Measurements from ENCODE around the gene PRKCE.
"Not testable (repeated sequence)": the region's sequence is repeated elsewhere in the genome, so short reads cannot be mapped to it uniquely, and the experiment has no call there.

Gene PRKCE

DNA sequence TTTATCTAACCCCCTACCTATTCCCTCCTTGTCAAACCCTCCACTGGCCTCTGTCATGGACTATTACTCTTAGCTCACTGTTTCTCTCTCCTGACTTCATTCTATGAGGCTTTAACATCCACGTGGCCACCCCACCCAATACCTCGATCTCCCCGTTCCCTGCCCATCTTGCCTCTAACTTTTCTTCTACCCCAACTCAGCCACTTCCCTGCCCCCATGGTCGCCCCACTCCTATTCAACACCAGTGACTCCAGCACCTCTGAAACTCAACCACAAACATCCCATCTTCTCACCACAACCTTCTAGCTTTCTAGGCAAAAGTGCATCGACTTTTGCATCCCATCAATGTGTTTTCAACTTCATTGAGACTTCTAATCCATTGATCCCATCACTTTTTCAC lies 551.5 kb downstream of the PRKCE start:
- H3K27ac Mint-ChIP-seq, result no peak overlapping the region
- TF ChIP-seq, protein P1, sequence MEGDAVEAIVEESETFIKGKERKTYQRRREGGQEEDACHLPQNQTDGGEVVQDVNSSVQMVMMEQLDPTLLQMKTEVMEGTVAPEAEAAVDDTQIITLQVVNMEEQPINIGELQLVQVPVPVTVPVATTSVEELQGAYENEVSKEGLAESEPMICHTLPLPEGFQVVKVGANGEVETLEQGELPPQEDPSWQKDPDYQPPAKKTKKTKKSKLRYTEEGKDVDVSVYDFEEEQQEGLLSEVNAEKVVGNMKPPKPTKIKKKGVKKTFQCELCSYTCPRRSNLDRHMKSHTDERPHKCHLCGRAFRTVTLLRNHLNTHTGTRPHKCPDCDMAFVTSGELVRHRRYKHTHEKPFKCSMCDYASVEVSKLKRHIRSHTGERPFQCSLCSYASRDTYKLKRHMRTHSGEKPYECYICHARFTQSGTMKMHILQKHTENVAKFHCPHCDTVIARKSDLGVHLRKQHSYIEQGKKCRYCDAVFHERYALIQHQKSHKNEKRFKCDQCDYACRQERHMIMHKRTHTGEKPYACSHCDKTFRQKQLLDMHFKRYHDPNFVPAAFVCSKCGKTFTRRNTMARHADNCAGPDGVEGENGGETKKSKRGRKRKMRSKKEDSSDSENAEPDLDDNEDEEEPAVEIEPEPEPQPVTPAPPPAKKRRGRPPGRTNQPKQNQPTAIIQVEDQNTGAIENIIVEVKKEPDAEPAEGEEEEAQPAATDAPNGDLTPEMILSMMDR (IDR thresholded peaks at IDR 0.05; ENCODE audit: unreplicated experiment in 3 of 3), result no peak
- H3K4me1 Mint-ChIP-seq, result no peaks in the 10 kb centered on the region
- no peak overlapping the region for H3K4me3 Mint-ChIP-seq
- H3K9me3 Mint-ChIP-seq, result peaks cover 12% of the 10 kb centered on the region
- no peaks in the 10 kb centered on the region for H3K27me3 Mint-ChIP-seq (ENCODE audit: low read depth)
- H3K36me3 Mint-ChIP-seq (ENCODE audit: low read depth), result no peaks in the 10 kb centered on the region

DNA sequence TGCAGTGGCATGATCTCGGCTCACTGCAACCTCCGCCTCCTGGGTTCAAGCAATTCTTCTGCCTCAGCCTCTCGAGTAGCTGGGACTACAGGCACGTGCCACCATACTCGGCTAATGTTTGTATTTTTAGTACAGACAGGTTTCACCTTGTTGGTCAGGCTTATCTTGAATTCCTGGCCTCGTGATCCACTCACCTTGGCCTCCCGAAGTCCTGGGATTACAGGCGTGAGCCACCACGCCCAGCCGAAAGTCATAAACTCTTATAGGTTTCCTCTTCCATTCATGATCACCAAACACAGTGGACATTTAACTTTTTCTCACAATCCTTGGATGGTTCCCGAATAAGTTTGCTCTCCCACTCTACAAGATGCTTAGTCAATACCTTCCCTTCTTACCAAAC lies 552.2 kb downstream of the PRKCE start:
- H3K4me1 Mint-ChIP-seq; H3K27me3 Mint-ChIP-seq (ENCODE audit: low read depth); H3K27ac Mint-ChIP-seq; H3K4me3 Mint-ChIP-seq; H3K36me3 Mint-ChIP-seq (ENCODE audit: low read depth): not testable (repeated sequence)
- peaks cover 15% of the 10 kb centered on the region for H3K9me3 Mint-ChIP-seq

DNA sequence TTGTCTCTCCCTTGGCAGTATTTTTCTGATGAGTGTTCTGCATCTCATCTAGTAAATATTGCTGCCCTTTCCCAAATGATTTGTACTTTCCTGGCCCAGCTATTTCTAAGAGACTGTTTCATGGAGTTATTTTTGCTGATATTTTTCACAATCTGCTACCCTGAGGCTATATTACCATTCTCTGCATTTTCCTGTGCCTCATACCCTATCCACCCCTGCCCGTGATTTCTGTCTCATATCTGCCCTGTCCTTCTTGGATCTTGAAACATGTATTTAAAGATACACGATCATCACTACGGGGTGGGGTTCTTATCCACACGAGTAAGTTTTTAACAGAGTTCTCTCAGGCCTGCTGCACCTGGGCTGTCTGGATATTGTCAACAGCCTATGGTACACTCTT lies 556.1 kb downstream of the PRKCE start:
- TF ChIP-seq, protein P1 (IDR thresholded peaks at IDR 0.05; ENCODE audit: unreplicated experiment in 3 of 3), result no peak
- Mint-ChIP-seq H3K27ac (no peak overlapping the region), H3K27me3 (ENCODE audit: low read depth) (no peaks in the 10 kb centered on the region), H3K4me3 (no peak overlapping the region), H3K9me3 (peaks cover 35% of the 10 kb centered on the region), H3K36me3 (ENCODE audit: low read depth) (no peaks in the 10 kb centered on the region), H3K4me1 (no peaks in the 10 kb centered on the region)

DNA sequence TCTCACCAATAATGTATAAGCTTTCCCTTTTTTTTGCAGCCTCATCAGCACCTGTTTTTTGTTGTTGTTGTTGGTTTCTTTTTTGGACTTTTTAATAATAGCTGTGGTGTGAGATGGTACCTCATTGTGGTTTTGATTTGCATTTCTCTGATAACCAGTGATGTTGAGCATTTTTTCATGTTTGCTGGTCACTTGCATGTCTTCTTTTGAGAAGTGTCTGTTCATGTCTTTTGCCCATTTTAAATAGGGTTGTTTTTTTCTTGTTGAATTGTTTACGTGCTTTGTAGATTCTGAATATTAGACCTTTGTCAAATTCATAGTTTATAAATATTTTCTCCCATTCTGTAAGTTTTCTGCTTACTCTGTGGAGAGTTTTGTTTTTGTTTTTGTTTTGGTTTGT lies 557.3 kb downstream of the PRKCE start:
- H3K4me1 Mint-ChIP-seq, result no peaks in the 10 kb centered on the region
- H3K27ac Mint-ChIP-seq, result no peak overlapping the region
- H3K4me3 Mint-ChIP-seq, result no peak overlapping the region
- TF ChIP-seq, protein P1 (IDR thresholded peaks at IDR 0.05; ENCODE audit: unreplicated experiment in 3 of 3), result no peak
- H3K36me3 Mint-ChIP-seq (ENCODE audit: low read depth), result no peaks in the 10 kb centered on the region
- H3K27me3 Mint-ChIP-seq (ENCODE audit: low read depth), result no peaks in the 10 kb centered on the region
- peaks cover 41% of the 10 kb centered on the region for H3K9me3 Mint-ChIP-seq

DNA sequence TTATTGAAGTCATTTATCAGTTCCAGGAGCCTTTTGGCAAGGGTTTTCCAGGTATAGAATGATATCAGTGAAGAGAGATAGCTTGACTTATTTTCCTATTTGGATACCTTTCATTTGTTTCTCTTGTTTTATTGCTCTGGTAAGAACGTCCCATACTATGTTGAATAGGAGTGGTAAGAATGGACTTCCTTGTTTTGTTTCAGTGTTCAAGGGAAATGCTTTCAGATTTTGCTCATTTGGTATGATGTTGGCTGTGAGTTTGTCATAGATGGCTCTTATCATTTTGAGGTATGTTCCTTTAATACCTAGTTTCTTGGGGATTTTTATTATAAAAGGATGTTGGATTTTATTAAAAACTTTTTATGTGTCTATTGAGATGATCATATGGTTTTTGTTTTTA lies 558.6 kb downstream of the PRKCE start:
- H3K27me3 Mint-ChIP-seq (ENCODE audit: low read depth), result peaks cover 4% of the 10 kb centered on the region
- no peaks in the 10 kb centered on the region for H3K4me1 Mint-ChIP-seq
- no peak overlapping the region for H3K27ac Mint-ChIP-seq
- no peak overlapping the region for H3K4me3 Mint-ChIP-seq
- TF ChIP-seq, protein P1 (IDR thresholded peaks at IDR 0.05; ENCODE audit: unreplicated experiment in 3 of 3), result no peak
- peaks cover 49% of the 10 kb centered on the region for H3K9me3 Mint-ChIP-seq
- H3K36me3 Mint-ChIP-seq (ENCODE audit: low read depth), result no peaks in the 10 kb centered on the region

DNA sequence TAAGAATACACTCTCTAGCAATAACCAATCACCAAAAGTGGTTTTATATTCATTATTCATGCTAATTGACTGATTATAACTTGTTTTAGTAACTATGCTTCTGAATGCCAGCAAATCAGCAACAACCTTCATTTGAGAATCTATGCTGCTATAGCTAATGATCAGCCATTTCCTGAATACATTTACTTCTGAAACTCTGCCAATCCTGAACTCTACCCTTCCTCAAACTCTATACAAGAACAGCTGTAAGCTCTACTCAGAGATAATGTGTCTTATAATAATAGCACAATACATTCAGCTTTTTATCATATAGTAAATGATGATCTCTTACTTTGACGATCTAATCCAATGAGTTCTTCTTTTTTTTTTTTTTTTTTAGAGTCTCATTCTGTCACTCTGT lies 560.0 kb downstream of the PRKCE start:
- Mint-ChIP-seq H3K9me3 (peaks cover 58% of the 10 kb centered on the region), H3K4me1 (no peaks in the 10 kb centered on the region), H3K4me3 (no peak overlapping the region), H3K27ac (no peak overlapping the region), H3K27me3 (ENCODE audit: low read depth) (peaks cover 4% of the 10 kb centered on the region), H3K36me3 (ENCODE audit: low read depth) (no peaks in the 10 kb centered on the region)
- TF ChIP-seq, protein P1 (IDR thresholded peaks at IDR 0.05; ENCODE audit: unreplicated experiment in 3 of 3), result no peak

Data from nephron (organoid).